Esophagus muscularis mucosa (tissue), 4 donors: ENCODE measurements around the gene MTOR. TPM values are rescaled to one million over a fixed set of nuclear protein-coding genes. Genes with fewer than 3 reads are reported as not detected.
A peak's percentile ranks its signal among the peaks of the same experiment; 100 is the strongest.

Source experiments
- DNase-seq: peaks from one replicate; pipeline ENCODE4 v3.0.0-alpha.2; 2017; ENCODE audit errors: extremely low spot score
- H3K27ac ChIP-seq, 4 donors: fragments of 200-600 bp; sonication (generic); replicated peaks in 1 of 4; 1 replicate in 3 of 4; 2 replicates in 1 of 4; pipeline ENCODE4 v1.5.1; 2016 to 2019; ENCODE audit warnings: mild to moderate bottlenecking in 1 of 4
- H3K27me3 ChIP-seq, 4 donors: fragments of 200-600 bp; sonication (generic); one replicate each; pipeline versions ENCODE4 v1.5.1 to v1.6.0; 2016 to 2019
- H3K36me3 ChIP-seq, 4 donors: fragments of 200-600 bp; sonication (generic); one replicate each; pipeline ENCODE4 v1.5.1; 2016 to 2019
- H3K4me1 ChIP-seq, 4 donors: fragments of 200-600 bp; sonication (generic); one replicate each; pipeline ENCODE4 v1.5.1; 2016 to 2019
- H3K4me3 ChIP-seq, 4 donors: fragments of 200-600 bp; sonication (generic); 1 replicate in 2 of 4; 2 replicates in 2 of 4; pipeline ENCODE4 v1.5.1; 2016 to 2019; ENCODE audit warnings: mild to moderate bottlenecking in 4 of 4, moderate library complexity in 1 of 4
- H3K9me3 ChIP-seq, 4 donors: fragments of 200-600 bp; sonication (generic); 1 replicate in 3 of 4; 2 replicates in 1 of 4; pipeline ENCODE4 v1.5.1; 2016 to 2019
- EP300 ChIP-seq: sonication (generic); formaldehyde crosslinking; IDR thresholded peaks from one replicate; pipeline ENCODE4 v1.6.1; 2017; ENCODE audit warnings: antibody characterized with exemption
- POLR2A ChIP-seq: fragments of 450-650 bp; IDR thresholded peaks from one replicate; pipeline ENCODE4 v1.6.1; 2017; ENCODE audit warnings: antibody characterized with exemption, moderate library complexity, mild to moderate bottlenecking, low read depth
- POLR2AphosphoS5 ChIP-seq, 2 donors: sonication (generic); formaldehyde crosslinking; IDR thresholded peaks; one replicate each; pipeline ENCODE4 v1.6.1; 2017; ENCODE audit warnings: antibody characterized with exemption in 2 of 2
- WGBS: methylation state at CpG from one replicate; pipeline ENCODE4 v1.1.5; 2018; 5-methylcytosine and 5-hydroxymethylcytosine counted together
- intact Hi-C: fragments of 100-400 bp; cut with DNase I; formaldehyde crosslinking; loops from one replicate; pipeline ENCODE4 v1.15.1; 2023
- total RNA-seq, 4 donors: library from RNA; depleted of rRNA; stranded (reverse); fragments of >200 nt; gene quantifications; one replicate each; pipeline versions ENCODE4 v1.1.0 to v1.2.1, GENCODE V29; 2016
- TF ChIP-seq, protein P1 (sequence below), 3 experiments: fragments of 200-600 bp in 2 of 3; fragments of 450-650 bp in 1 of 3; sonication (generic) in 2 of 3; IDR thresholded peaks; one replicate each; pipeline ENCODE4 v1.5.1; 2017 to 2019; ENCODE audit warnings: antibody characterized with exemption in 3 of 3, mild to moderate bottlenecking in 2 of 3, moderate library complexity in 1 of 3

The MTOR gene
- total RNA-seq, 4 donors from 2014 or later, result 33.6 to 51.1 (median 41.0) TPM

DNA sequence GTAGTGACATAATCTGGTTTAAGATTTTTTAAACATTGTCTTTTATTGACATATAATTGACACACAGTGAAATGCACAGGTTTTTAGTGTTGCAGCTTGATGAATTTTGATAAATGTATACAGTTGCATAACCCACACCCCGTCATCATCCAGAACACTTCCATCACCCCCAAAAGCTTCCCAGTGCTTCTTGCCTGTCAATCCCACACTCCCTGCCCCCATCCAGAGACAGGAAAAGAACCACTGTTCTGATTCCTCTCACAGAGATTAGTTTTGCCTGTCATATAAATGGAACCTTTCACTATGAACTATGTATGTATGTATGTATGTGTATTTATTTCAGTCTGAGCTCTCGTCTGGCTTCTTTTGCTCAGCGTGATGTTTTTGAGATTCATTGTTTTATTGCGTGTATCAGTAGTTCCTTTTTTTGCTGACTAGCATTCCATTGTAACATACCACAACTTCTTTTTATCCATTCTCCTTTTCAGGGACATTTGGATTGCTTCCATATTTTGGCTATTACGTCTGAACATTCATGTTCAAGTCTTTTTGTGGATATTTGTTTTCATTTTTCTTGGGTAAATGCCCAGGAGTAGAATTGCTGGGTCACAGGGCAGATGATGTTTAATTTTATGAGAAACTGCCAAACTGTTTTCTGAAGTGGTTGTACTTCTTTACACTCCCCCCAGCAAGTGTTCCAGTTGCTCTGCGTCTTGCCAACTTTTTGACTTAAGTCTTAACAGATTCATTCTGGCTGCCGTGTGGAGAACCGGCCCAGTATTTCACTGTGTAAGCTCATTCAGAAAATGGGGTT, 19.4 kb upstream of the MTOR start:
- Histone ChIP-seq H3K4me1 (peaks cover 3 to 29% (median 27%) of the 10 kb centered on the region in 4 donors), H3K9me3 (no peaks in the 10 kb centered on the region), H3K36me3 (peaks cover 8 to 54% (median 25%) of the 10 kb centered on the region in 4 donors), H3K27me3 (no peaks in the 10 kb centered on the region), H3K27ac (peak overlapping the region; percentile 53 to 74 (median 72)), H3K4me3 (no peak overlapping the region)
- intact Hi-C loops, result no loop called here
- 27% methylated on average over 8 of the region's 8 CpGs for WGBS
- no peak for TF ChIP-seq POLR2A
- peak; percentile 59 to 64 for TF ChIP-seq POLR2AphosphoS5 (IDR thresholded peaks at IDR 0.05)
- no peak for DNase-seq

DNA sequence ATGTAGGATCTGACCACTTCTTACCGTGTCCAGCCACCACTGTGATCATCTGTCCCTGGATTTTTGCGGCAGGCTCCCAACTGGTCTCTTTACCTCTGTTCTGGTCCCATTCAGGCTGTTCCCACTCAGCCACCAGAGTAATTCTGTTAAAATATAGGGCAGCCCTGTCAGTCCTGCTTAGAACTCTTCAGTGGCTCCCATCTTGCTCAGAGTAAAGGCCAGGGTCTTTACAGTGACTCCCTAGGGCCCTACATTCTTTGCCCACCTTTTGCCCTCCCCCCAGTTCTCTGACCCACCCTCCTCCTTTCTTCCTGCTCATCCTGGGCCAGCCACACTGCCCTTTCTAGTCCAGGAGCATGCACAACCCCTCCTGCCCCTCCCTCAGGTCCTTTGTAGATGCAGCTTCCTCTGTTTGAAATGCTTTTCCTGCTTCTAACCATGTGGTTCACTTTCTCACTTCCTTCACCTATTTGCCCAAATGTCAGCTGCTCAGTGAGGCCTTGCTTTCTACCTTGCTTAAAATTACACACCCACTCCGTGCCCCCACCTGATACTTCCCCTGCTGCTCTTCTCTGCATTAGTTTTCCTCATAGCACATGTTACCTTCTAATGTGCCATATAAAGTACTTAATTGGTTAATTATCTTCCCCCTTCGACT, 18.5 kb upstream of the MTOR start:
- peaks cover 5 to 48% (median 17%) of the 10 kb centered on the region in 4 donors for H3K36me3 ChIP-seq
- peak overlapping the region; percentile 53 to 74 (median 72) for H3K27ac ChIP-seq
- WGBS, result 80% methylated on average over 4 of the region's 4 CpGs
- no peak for TF ChIP-seq POLR2A
- TF ChIP-seq, protein P1, sequence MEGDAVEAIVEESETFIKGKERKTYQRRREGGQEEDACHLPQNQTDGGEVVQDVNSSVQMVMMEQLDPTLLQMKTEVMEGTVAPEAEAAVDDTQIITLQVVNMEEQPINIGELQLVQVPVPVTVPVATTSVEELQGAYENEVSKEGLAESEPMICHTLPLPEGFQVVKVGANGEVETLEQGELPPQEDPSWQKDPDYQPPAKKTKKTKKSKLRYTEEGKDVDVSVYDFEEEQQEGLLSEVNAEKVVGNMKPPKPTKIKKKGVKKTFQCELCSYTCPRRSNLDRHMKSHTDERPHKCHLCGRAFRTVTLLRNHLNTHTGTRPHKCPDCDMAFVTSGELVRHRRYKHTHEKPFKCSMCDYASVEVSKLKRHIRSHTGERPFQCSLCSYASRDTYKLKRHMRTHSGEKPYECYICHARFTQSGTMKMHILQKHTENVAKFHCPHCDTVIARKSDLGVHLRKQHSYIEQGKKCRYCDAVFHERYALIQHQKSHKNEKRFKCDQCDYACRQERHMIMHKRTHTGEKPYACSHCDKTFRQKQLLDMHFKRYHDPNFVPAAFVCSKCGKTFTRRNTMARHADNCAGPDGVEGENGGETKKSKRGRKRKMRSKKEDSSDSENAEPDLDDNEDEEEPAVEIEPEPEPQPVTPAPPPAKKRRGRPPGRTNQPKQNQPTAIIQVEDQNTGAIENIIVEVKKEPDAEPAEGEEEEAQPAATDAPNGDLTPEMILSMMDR (IDR thresholded peaks at IDR 0.05), result no peak
- no peak for TF ChIP-seq POLR2AphosphoS5 (IDR thresholded peaks at IDR 0.05)
- TF ChIP-seq EP300, result no peak
- H3K27me3 ChIP-seq, result no peaks in the 10 kb centered on the region
- H3K9me3 ChIP-seq, result no peaks in the 10 kb centered on the region
- peaks cover 8 to 36% (median 33%) of the 10 kb centered on the region in 4 donors for H3K4me1 ChIP-seq
- intact Hi-C loops, result no loop called here
- no peak for DNase-seq
- no peak overlapping the region for H3K4me3 ChIP-seq

DNA sequence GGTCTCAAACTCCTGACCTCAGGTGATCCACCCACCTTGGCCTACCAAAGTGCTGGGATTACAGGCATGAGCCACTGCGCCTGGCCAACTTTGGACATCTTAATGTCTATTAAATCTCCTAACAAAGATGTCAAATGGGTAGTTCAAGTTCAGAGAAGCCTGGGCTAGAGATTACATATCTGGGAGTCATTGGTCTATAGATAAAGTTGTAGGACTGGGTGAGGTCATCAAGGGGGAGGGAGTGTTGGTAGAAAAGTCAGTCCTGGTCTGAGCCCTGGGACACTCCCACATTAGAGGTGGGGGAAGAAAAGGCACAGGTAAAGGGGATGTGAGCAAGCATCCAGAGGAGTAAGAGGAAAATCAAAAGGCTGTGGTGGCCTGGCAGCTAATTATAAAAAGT, 17.3 kb upstream of the MTOR start:
- intact Hi-C loops, result no loop called here
- Histone ChIP-seq H3K27ac (no peak overlapping the region), H3K4me3 (no peak overlapping the region), H3K9me3 (no peaks in the 10 kb centered on the region), H3K27me3 (no peaks in the 10 kb centered on the region), H3K4me1 (peaks cover 21 to 48% (median 45%) of the 10 kb centered on the region in 4 donors), H3K36me3 (peaks cover 0 to 41% (median 11%) of the 10 kb centered on the region in 4 donors)
- TF ChIP-seq, protein P1 (IDR thresholded peaks at IDR 0.05), result no peak
- TF ChIP-seq POLR2AphosphoS5 (IDR thresholded peaks at IDR 0.05) (no peak), EP300 (no peak), POLR2A (no peak)
- 100% methylated on average over 1 of the region's 1 CpG for WGBS
- DNase-seq, result no peak

DNA sequence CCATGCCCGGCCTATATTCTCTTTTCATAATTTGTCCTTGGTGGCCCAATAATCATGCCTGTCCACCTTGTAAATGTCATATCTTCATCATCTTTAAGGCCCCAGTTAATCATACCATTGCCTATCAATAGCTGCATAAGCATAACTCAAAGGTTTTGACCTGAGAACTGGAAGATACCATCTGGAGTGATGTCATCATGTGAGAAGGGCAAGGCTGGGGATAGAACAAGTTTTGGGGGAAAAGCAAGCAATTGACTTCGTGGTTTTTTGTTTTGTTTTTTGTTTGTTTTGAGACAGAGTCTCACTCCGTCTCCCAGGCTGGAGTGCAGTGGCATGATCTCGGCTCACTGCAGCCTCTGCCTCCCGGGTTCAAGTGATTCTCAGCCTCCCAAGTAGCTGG, 16.8 kb upstream of the MTOR start:
- Histone ChIP-seq H3K9me3 (no peaks in the 10 kb centered on the region), H3K27ac (no peak overlapping the region), H3K27me3 (no peaks in the 10 kb centered on the region), H3K36me3 (peaks cover 0 to 41% (median 11%) of the 10 kb centered on the region in 4 donors), H3K4me1 (peaks cover 25 to 53% (median 50%) of the 10 kb centered on the region in 4 donors), H3K4me3 (no peak overlapping the region)
- intact Hi-C loops, result no loop called here
- no peak for DNase-seq
- WGBS, result 97% methylated on average over 5 of the region's 5 CpGs
- TF ChIP-seq EP300 (no peak), POLR2A (no peak), POLR2AphosphoS5 (IDR thresholded peaks at IDR 0.05) (no peak)
- TF ChIP-seq, protein P1 (IDR thresholded peaks at IDR 0.05), result no peak

DNA sequence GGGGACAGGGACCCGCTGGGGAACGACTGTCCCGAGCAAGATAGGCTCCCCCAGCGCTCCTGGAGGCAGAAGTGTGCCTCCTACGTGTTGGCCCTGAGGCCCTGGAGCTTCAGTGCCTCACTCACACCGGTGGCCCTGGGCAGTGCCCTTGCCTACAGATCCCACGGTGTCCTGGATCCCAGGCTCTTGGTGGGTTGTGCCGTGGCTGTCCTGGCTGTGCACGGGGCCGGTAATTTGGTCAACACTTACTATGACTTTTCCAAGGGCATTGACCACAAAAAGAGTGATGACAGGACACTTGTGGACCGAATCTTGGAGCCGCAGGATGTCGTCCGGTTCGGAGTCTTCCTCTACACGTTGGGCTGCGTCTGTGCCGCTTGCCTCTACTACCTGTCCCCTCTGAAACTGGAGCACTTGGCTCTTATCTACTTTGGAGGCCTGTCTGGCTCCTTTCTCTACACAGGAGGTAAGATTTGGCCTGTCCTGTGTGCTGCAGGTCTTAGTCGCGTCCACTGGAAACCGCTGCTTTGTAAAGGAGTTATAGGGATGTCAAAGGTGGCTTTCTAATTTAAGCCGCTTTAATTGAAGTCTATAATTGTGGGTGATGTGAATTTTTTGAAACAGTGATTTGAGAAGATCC, 11.4 kb upstream of the MTOR start:
- peaks cover 0 to 18% (median 3%) of the 10 kb centered on the region in 4 donors for H3K36me3 ChIP-seq
- peaks cover 26 to 38% (median 35%) of the 10 kb centered on the region in 4 donors for H3K4me1 ChIP-seq
- 24% methylated on average over 6 of the region's 22 CpGs for WGBS
- peak overlapping the region; percentile 87 to 92 (median 90) for H3K27ac ChIP-seq
- peak overlapping the region; percentile 67 to 91 (median 81) for H3K4me3 ChIP-seq
- intact Hi-C loops, result no loop called here
- H3K9me3 ChIP-seq, result no peaks in the 10 kb centered on the region
- TF ChIP-seq, protein P1 (IDR thresholded peaks at IDR 0.05), result no peak
- no peak for TF ChIP-seq EP300
- no peak for TF ChIP-seq POLR2A
- TF ChIP-seq POLR2AphosphoS5 (IDR thresholded peaks at IDR 0.05), result no peak
- DNase-seq, result no peak
- no peaks in the 10 kb centered on the region for H3K27me3 ChIP-seq
